Measurements from ENCODE around the gene CSGALNACT2. TPM values are rescaled to one million over a fixed set of nuclear protein-coding genes. Genes with fewer than 3 reads are reported as not detected.

CSGALNACT2 gene
- total and polyA plus RNA-seq, 11 donors, result 2.6 to 17.7 (median 8.8) TPM

GRCh38 chr10:43113201-43114087 lies 24.8 kb upstream of the CSGALNACT2 start:
- Histone ChIP-seq H3K36me3 (no peaks in the 10 kb centered on the region), H3K4me3 (no peak overlapping the region), H3K4me1 (peaks cover 0 to 5% (median 0%) of the 10 kb centered on the region in 12 donors), H3K27me3 (no peaks in the 10 kb centered on the region), H3K27ac (no peak overlapping the region), H3K9me3 (no peaks in the 10 kb centered on the region)
- intact Hi-C loops (cut with DNase I), result no loop called here
- 79 to 88% (median 87%) methylated on average over 9 to 16 of the region's 16 CpGs for WGBS, 4 donors
- no peak for ATAC-seq
- TF ChIP-seq POLR2A (IDR thresholded peaks at IDR 0.05), result no peak
- TF ChIP-seq CTCF (IDR thresholded peaks at IDR 0.05), result no peak
- DNase-seq, result peak in 1 of 5 donors; percentile 7

- DNase-seq (no peak), ATAC-seq (no peak)
- 90 to 95% (median 94%) methylated on average over 14 to 24 of the region's 24 CpGs for WGBS, 4 donors
- no peaks in the 10 kb centered on the region for H3K36me3 ChIP-seq
- H3K27ac ChIP-seq, result no peak overlapping the region
- intact Hi-C loops (cut with DNase I), result no loop called here
- no peaks in the 10 kb centered on the region for H3K9me3 ChIP-seq
- H3K27me3 ChIP-seq, result no peaks in the 10 kb centered on the region
- no peak overlapping the region for H3K4me3 ChIP-seq
- H3K4me1 ChIP-seq, result peaks cover 0 to 5% (median 0%) of the 10 kb centered on the region in 12 donors
- TF ChIP-seq CTCF (IDR thresholded peaks at IDR 0.05), result no peak
- no peak for TF ChIP-seq POLR2A (IDR thresholded peaks at IDR 0.05)
Observed at GRCh38 chr10:43114088-43114742, 24.0 kb upstream of the CSGALNACT2 start.

- DNase-seq, result peak in 1 of 5 donors; percentile 17
- TF ChIP-seq CTCF (IDR thresholded peaks at IDR 0.05), result no peak
- no peak for TF ChIP-seq POLR2A (IDR thresholded peaks at IDR 0.05)
- intact Hi-C loops (cut with DNase I), result no loop called here
- no peak for ATAC-seq
- H3K27me3 ChIP-seq, result no peaks in the 10 kb centered on the region
- H3K4me1 ChIP-seq, result peaks cover 0 to 5% (median 0%) of the 10 kb centered on the region in 12 donors
- H3K9me3 ChIP-seq, result no peaks in the 10 kb centered on the region
- H3K27ac ChIP-seq, result no peak overlapping the region
- 79 to 85% (median 80%) methylated on average over 14 to 17 of the region's 17 CpGs for whole genome bisulfite sequencing, 4 donors
- no peak overlapping the region for H3K4me3 ChIP-seq
- no peaks in the 10 kb centered on the region for H3K36me3 ChIP-seq
Observed at GRCh38 chr10:43114743-43115611, 23.3 kb upstream of the CSGALNACT2 start.
